SK-N-SH (cell line): ENCODE measurements around the gene SPTBN2.

Source experiments
- EP300 ChIP-seq, 2 experiments: IDR thresholded peaks; 2 replicates each; pipeline versions ENCODE4 v1.4.0 to v1.6.1; 2012; ENCODE audit warnings: borderline replicate concordance in 1 of 2, low read depth in 1 of 2, low read length in 1 of 2
- EZH2phosphoT487 ChIP-seq: fragments of 200-600 bp; sonication (generic); IDR thresholded peaks from 2 replicates; pipeline ENCODE4 v1.6.1; 2017; ENCODE audit warnings: low read depth, mixed run types, mild to moderate bottlenecking, antibody characterized with exemption, moderate library complexity, borderline replicate concordance
- FOXJ3 ChIP-seq: sonication (generic); formaldehyde crosslinking; IDR thresholded peaks from 2 replicates; pipeline ENCODE4 v1.5.1; 2020; ENCODE audit warnings: mild to moderate bottlenecking, missing genetic modification reagents
- JUND ChIP-seq: IDR thresholded peaks from 2 replicates; pipeline ENCODE4 v1.4.0; 2012
- NFIC ChIP-seq: IDR thresholded peaks from 2 replicates; pipeline ENCODE4 v1.4.0; 2012; ENCODE audit warnings: borderline replicate concordance
- POLR2AphosphoS5 ChIP-seq: IDR thresholded peaks from 2 replicates; pipeline ENCODE4 v1.6.1; 2012; ENCODE audit warnings: low read depth, low read length
- REST ChIP-seq: IDR thresholded peaks from 2 replicates; pipeline ENCODE4 v1.6.1; 2012; ENCODE audit warnings: mild to moderate bottlenecking, low read depth, low read length, moderate library complexity
- RFX5 ChIP-seq: IDR thresholded peaks from 2 replicates; pipeline ENCODE4 v1.6.1; 2012; ENCODE audit warnings: mild to moderate bottlenecking, improper control_type of control experiment, low read length
- TAF1 ChIP-seq: IDR thresholded peaks from 2 replicates; pipeline ENCODE4 v1.6.1; 2012; ENCODE audit warnings: low read depth, mild to moderate bottlenecking, low read length, moderate library complexity, borderline replicate concordance
- TF ChIP-seq, protein P1 (sequence below): fragments of 150-350 bp; IDR thresholded peaks from 2 replicates; pipeline ENCODE4 v1.6.1; 2016; ENCODE audit warnings: mild to moderate bottlenecking, low read depth, low read length
- TF ChIP-seq, protein P2 (sequence below): fragments of 200-600 bp; sonication (generic); IDR thresholded peaks from 2 replicates; pipeline ENCODE4 v1.6.1; 2017; ENCODE audit warnings: antibody characterized with exemption, mild to moderate bottlenecking, moderate library complexity

DNA sequence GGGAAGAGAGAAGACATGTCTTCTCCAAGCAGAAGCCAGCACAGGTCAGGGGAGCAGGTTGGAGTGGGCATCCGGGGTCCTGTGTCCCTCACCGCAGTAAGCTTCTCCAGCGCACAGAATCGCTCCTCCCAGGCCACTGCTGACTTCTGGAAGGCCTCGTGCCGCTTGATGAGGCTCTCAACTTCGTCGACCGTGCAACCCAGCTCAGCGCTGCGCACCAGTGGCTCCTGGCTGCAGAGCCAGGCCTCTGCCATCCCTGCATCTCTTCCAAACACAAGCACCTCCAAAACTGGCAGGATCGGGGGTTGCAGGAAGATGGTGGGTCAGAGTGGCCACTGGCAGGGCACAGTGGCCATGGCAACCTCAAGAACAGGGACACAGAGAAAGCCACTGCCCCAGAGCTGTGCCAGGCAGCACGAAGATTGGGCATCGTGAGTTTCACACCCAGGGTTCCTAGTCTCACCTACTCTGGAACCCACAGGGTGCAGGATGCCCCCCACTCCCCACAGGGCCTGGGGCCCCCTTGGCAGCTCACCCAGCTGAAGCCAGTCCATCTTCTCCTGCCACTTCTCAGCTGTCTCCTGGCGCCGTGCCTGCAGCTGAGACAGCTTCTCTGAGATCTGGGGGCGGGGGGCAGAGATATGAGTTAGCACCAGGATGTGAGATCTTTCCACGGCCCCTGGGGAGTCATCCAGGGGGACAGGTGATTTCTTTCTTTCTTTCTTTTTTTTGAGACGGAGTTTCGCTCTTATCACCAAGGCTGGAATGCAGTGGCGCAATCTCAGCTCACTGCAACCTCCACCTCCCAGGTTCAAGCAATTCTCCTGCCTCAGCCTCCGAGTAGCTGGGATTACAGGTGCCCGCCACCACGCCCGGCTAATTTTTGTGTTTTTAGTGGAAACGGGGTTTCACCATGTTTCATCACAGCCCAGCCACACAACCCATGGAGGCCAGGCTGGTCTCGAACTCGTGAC is 40.2 kb downstream of the SPTBN2 start:
- TF ChIP-seq JUND (no peak), POLR2AphosphoS5 (no peak), EZH2phosphoT487 (no peak), FOXJ3 (CRISPR knock-in tag) (no peak), NFIC (no peak), EP300 (IDR thresholded peaks at IDR 0.05; ENCODE audit: borderline replicate concordance in 1 of 2, low read depth in 1 of 2, low read length in 1 of 2) (no peak), TAF1 (no peak), RFX5 (no peak), REST (no peak)
- TF ChIP-seq, protein P1, sequence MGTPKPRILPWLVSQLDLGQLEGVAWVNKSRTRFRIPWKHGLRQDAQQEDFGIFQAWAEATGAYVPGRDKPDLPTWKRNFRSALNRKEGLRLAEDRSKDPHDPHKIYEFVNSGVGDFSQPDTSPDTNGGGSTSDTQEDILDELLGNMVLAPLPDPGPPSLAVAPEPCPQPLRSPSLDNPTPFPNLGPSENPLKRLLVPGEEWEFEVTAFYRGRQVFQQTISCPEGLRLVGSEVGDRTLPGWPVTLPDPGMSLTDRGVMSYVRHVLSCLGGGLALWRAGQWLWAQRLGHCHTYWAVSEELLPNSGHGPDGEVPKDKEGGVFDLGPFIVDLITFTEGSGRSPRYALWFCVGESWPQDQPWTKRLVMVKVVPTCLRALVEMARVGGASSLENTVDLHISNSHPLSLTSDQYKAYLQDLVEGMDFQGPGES: no peak
- TF ChIP-seq, protein P2, sequence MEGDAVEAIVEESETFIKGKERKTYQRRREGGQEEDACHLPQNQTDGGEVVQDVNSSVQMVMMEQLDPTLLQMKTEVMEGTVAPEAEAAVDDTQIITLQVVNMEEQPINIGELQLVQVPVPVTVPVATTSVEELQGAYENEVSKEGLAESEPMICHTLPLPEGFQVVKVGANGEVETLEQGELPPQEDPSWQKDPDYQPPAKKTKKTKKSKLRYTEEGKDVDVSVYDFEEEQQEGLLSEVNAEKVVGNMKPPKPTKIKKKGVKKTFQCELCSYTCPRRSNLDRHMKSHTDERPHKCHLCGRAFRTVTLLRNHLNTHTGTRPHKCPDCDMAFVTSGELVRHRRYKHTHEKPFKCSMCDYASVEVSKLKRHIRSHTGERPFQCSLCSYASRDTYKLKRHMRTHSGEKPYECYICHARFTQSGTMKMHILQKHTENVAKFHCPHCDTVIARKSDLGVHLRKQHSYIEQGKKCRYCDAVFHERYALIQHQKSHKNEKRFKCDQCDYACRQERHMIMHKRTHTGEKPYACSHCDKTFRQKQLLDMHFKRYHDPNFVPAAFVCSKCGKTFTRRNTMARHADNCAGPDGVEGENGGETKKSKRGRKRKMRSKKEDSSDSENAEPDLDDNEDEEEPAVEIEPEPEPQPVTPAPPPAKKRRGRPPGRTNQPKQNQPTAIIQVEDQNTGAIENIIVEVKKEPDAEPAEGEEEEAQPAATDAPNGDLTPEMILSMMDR: no peak
